ENCODE measurements around the gene C20orf141. TPM values are rescaled to one million over a fixed set of nuclear protein-coding genes. Genes with fewer than 3 reads are reported as not detected.

Gene C20orf141
- total and polyA plus RNA-seq, 2 of the 4 experiments (the other 2 are of a cell fraction) = 0.36 to 0.91 TPM

DNA sequence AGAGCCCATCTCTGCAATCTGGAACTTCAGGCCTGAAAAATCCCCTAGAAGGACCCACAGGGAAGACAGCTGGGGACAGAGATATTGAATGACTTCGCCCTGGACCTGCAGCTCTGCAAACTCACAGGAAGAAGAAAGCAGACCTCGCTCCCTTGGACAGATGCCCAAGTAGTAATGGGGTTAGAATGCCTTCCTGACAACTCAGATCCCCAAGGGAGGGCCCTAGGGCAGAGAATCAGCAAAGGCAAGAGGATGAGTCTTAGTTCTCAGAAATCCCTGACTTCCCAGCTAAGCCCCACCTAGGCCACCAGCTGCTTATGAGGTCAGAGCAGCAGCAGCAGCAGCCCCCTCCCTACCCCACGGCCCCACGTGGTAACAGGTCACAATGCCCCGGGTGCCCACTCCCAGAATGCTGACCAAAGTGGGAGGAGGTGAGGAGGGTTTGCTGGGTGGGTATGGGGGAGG is at the start of gene C20orf141 (continued):
- TF ChIP-seq, protein P1, sequence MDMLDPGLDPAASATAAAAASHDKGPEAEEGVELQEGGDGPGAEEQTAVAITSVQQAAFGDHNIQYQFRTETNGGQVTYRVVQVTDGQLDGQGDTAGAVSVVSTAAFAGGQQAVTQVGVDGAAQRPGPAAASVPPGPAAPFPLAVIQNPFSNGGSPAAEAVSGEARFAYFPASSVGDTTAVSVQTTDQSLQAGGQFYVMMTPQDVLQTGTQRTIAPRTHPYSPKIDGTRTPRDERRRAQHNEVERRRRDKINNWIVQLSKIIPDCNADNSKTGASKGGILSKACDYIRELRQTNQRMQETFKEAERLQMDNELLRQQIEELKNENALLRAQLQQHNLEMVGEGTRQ (IDR thresholded peaks at IDR 0.05; ENCODE audit: low read depth, low read length) = peak; percentile 81

DNA sequence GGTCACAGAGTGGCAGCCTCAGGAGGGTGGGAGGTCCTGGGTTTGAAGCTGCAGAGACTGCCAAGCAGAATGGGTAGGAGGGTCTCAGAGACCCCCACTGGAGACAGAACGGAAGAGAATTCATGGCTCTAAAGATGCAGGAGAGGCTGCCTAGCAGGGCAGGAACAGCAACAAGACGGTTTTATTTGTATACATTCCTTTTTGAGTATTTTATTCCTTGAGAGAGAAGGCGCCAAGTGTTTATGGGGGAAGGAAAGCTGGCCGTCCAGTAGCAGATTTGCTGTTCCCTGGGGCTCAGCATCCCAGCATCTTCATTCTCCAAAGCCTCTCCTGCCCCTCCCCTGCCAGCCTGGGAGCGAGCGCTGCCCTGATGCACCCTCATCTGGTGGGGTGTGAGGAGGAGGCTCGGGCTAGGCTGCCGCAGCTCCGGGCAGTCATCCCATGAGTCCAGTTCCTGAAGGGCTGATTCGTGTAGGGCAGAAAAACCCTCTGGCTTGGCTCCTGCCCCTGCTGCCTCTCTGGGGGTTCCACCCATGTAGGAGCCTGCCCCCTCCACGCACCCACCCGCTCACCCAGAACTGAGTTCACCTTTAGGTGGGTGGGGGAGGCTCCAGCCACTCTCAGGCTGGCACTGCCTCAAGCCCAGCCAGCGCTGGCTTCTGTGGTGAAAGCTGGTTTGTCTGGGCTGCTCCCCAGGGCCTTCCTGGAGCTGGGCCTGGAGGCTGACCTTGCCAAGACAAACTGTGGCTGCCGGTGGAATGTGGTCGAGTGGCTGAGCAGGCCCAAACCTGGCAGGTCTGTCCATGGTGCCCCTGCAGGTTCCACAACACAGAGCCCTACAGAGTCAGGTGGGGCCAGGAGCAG is 46.8 kb upstream of the C20orf141 start:
- Histone ChIP-seq H4K5ac (ENCODE audit: low read depth, low read length) (no peak overlapping the region), H3K18ac (ENCODE audit: low read depth, low read length) (no peak overlapping the region), H3K36me3 (ENCODE audit: control insufficient read depth, insufficient read depth, low read length) (no peaks in the 10 kb centered on the region), H3K27ac (ENCODE audit: insufficient read depth, low read length) (no peak overlapping the region), H2AFZ (replicated peaks; ENCODE audit: low read length, poor library complexity) (peak overlapping the region; percentile 8), H3K4me3 (ENCODE audit: insufficient read depth, low read depth, low read length) (no peak overlapping the region), H2AK9ac (replicated peaks; ENCODE audit: low read depth, low read length, poor library complexity) (no peak overlapping the region), H4K20me1 (ENCODE audit: insufficient read depth, low read length) (no peaks in the 10 kb centered on the region), H4K8ac (ENCODE audit: low read depth in 2 of 2, low read length in 2 of 2) (no peak overlapping the region), H2BK120ac (ENCODE audit: low read depth, low read length) (no peak overlapping the region), H3K4me1 (ENCODE audit: control insufficient read depth, insufficient read depth, low read length) (peaks cover 3% of the 10 kb centered on the region; the same call in 1 of the 2 replicates), H3K9me1 (ENCODE audit: insufficient read depth, low read length) (no peaks in the 10 kb centered on the region), H3K14ac (replicated peaks; ENCODE audit: low read depth, low read length) (no peak overlapping the region), H2BK5ac (ENCODE audit: low read depth, low read length, poor library complexity, severe bottlenecking) (no peak overlapping the region), H4K91ac (ENCODE audit: insufficient read depth, low read depth, low read length) (no peak overlapping the region), H3K9me3 (ENCODE audit: control insufficient read depth, insufficient read depth, low read length) (no peaks in the 10 kb centered on the region), H2BK15ac (ENCODE audit: low read depth, low read length) (no peak overlapping the region), H2AK5ac (ENCODE audit: low read depth, low read length) (no peak overlapping the region), H3K56ac (ENCODE audit: extremely low read depth, insufficient read depth, low read length) (no peak overlapping the region), H3K79me1 (ENCODE audit: low read depth in 1 of 2, low read length in 2 of 2) (no peaks in the 10 kb centered on the region), H3K4me2 (ENCODE audit: low read depth, low read length) (no peak overlapping the region), H3K9ac (ENCODE audit: low read depth, low read length) (no peak overlapping the region), H3K4ac (ENCODE audit: low read depth, low read length) (no peak overlapping the region), H2BK20ac (ENCODE audit: low read depth, low read length) (no peak overlapping the region), H3K23ac (ENCODE audit: low read depth, low read length) (no peak overlapping the region), H3K27me3 (ENCODE audit: control insufficient read depth, insufficient read depth, low read length) (peaks cover 23% of the 10 kb centered on the region)
- peak; percentile 24 for DNase-seq
- in situ Hi-C loops (cut with MboI; ENCODE audit: low sequenced_read_pairs) = no loop called here
- CTCF ChIA-PET = no interaction called here
- no TSS peak for BruUV-seq (replicated peaks)
- intact Hi-C loops (cut with micrococcal nuclease) = loop anchor here (2.0 kb wide), 1 partner anchor 19 kb away; no protein-coding TSS in a partner anchor
- no peak for TF ChIP-seq RAD21 (IDR thresholded peaks at IDR 0.05; ENCODE audit: low read length)
- no peak for TF ChIP-seq MAZ (IDR thresholded peaks at IDR 0.05; ENCODE audit: borderline replicate concordance, low read depth, low read length)
- no peak for TF ChIP-seq CEBPB (IDR thresholded peaks at IDR 0.05; ENCODE audit: low read depth, low read length)
- no peak for TF ChIP-seq CHD1 (IDR thresholded peaks at IDR 0.05; ENCODE audit: low read depth, low read length)
- TF ChIP-seq SMC3 (IDR thresholded peaks at IDR 0.05; ENCODE audit: low read depth, low read length) = no peak
- TF ChIP-seq MAFK (IDR thresholded peaks at IDR 0.05; ENCODE audit: low read depth, low read length) = no peak
- TF ChIP-seq, protein P2, sequence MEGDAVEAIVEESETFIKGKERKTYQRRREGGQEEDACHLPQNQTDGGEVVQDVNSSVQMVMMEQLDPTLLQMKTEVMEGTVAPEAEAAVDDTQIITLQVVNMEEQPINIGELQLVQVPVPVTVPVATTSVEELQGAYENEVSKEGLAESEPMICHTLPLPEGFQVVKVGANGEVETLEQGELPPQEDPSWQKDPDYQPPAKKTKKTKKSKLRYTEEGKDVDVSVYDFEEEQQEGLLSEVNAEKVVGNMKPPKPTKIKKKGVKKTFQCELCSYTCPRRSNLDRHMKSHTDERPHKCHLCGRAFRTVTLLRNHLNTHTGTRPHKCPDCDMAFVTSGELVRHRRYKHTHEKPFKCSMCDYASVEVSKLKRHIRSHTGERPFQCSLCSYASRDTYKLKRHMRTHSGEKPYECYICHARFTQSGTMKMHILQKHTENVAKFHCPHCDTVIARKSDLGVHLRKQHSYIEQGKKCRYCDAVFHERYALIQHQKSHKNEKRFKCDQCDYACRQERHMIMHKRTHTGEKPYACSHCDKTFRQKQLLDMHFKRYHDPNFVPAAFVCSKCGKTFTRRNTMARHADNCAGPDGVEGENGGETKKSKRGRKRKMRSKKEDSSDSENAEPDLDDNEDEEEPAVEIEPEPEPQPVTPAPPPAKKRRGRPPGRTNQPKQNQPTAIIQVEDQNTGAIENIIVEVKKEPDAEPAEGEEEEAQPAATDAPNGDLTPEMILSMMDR (conservative IDR thresholded peaks at IDR 0.05; ENCODE audit: low read depth, low read length) = no peak
- peak; percentile 82 for ATAC-seq (ENCODE audit: low read depth)
- POLR2A ChIA-PET (ENCODE audit: unreplicated experiment) = no interaction called here
- 39% methylated on average over 3 of the region's 15 CpGs; no CpG with 5 or more reads in 1 of the 2 experiments for WGBS, 2 experiments (ENCODE audit: extremely low coverage in 2 of 2, insufficient read length in 1 of 2)
- dilution Hi-C loops (cut with HindIII; ENCODE audit: low sequenced_read_pairs, unreplicated experiment) = no loop called here
